Breast epithelium (tissue), 3 donors: ENCODE data around the gene ASTN2.

ENCODE experiments used
- POLR2A ChIP-seq: fragments of 450-650 bp; IDR thresholded peaks from one replicate; pipeline ENCODE4 v1.6.1; 2016; ENCODE audit warnings: antibody characterized with exemption, mild to moderate bottlenecking, moderate library complexity
- TF ChIP-seq, protein P1 (sequence below), 3 donors: fragments of 450-650 bp; IDR thresholded peaks; one replicate each; pipeline ENCODE4 v1.5.1; 2016 to 2017; ENCODE audit warnings: antibody characterized with exemption in 3 of 3, mild to moderate bottlenecking in 3 of 3, moderate library complexity in 3 of 3

DNA sequence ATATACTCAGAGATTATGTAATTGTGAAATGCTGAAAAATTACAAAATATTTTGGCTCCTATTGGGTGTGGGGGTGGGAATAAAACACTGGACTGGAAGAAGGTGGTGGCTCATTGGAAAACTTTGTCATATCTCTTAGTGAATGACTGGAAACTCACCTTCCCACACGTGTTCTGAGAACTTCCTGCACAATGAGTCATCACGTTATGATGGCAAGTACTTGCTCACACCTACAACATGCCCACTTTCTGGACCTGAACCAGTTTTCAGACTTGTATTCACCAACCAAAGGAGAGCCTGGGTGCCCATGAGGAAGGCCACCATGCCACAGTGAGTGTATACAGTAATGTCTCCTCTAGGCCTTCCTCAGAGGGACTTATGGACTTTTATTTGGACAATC, 294.8 kb downstream of the ASTN2 start:
- TF ChIP-seq, protein P1, sequence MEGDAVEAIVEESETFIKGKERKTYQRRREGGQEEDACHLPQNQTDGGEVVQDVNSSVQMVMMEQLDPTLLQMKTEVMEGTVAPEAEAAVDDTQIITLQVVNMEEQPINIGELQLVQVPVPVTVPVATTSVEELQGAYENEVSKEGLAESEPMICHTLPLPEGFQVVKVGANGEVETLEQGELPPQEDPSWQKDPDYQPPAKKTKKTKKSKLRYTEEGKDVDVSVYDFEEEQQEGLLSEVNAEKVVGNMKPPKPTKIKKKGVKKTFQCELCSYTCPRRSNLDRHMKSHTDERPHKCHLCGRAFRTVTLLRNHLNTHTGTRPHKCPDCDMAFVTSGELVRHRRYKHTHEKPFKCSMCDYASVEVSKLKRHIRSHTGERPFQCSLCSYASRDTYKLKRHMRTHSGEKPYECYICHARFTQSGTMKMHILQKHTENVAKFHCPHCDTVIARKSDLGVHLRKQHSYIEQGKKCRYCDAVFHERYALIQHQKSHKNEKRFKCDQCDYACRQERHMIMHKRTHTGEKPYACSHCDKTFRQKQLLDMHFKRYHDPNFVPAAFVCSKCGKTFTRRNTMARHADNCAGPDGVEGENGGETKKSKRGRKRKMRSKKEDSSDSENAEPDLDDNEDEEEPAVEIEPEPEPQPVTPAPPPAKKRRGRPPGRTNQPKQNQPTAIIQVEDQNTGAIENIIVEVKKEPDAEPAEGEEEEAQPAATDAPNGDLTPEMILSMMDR (IDR thresholded peaks at IDR 0.05), result no peak
- TF ChIP-seq POLR2A, result no peak
